Daoy (cell line): ENCODE data around the gene PALS2. TPM values are rescaled to one million over a fixed set of nuclear protein-coding genes. Genes with fewer than 3 reads are reported as not detected.
A peak's percentile ranks its signal among the peaks of the same experiment; 100 is the strongest.

Experiments
- DNase-seq: peaks from one replicate; pipeline ENCODE4 v3.0.0-alpha.2; 2015; ENCODE audit warnings: low read depth
- total RNA-seq: library from RNA; depleted of rRNA; stranded (reverse); fragments of >200 nt; shearing (Covaris generic); gene quantifications from 2 replicates; pipeline ENCODE4 v1.2.3, GENCODE V29; 2014; rRNA removed

Gene PALS2
- total RNA-seq, 1 experiment from 2014 or later, result 51.1 TPM

GRCh38 chr7:24591152-24591551 is 17.9 kb downstream of the PALS2 start:
- DNase-seq, result no peak

DNA sequence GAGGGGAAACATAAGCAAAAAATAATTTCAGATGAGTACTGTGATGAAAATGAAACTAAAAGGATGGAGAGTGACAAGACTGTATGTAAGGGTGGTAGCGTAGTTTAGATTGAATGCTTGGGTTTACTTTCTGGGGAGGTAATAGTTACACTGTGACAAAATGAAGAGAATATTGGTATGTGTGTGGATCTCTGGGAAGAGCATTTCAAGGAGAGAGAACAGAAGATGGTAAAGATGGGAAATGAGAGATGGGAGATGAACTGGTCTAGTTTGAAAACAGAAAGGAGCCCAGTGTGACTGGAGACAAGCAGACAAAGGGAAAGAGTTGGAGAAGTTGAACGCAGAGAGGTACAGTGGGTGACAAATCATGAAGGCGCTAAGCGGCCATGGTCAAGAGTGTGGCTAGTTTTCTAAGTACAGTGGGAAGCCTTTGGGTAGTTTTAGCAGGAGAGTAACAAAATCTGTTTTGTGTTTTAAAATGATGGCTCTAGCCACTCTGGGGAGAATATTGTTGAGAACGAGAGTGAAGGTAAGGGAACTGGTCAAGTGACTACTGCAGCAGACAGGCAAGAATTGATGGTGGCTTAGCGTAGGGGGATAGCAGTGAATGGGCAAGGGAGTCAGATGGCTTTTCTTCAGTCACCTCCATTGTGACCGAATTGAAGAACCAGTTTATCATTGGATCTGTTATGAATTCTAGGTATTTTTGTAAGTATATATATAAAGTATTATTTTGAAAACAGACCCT is 22.6 kb downstream of the PALS2 start:
- DNase-seq, result no peak

DNA sequence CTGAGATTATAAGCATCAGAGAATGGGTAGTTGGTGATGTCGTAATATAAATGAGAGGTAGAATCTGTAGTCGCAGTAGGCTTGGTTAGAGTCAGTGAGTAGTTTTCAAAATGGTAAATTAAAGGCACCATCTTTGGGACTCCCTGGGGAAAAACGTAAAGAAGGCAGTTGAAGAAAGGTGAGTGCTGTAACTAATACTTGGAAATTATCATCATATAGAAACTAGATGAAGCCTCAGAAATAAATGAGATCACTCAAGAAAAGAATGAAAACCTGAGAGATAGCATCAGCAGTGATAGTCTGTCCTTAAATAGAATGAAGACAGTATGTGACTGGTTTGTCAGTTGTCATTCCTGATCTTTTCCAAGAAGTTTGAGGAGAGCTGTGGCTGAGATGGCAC is 23.8 kb downstream of the PALS2 start:
- no peak for DNase-seq

- no peak for DNase-seq
These were observed 28.3 kb downstream of the PALS2 start for GRCh38 chr7:24601600-24601999.

DNA sequence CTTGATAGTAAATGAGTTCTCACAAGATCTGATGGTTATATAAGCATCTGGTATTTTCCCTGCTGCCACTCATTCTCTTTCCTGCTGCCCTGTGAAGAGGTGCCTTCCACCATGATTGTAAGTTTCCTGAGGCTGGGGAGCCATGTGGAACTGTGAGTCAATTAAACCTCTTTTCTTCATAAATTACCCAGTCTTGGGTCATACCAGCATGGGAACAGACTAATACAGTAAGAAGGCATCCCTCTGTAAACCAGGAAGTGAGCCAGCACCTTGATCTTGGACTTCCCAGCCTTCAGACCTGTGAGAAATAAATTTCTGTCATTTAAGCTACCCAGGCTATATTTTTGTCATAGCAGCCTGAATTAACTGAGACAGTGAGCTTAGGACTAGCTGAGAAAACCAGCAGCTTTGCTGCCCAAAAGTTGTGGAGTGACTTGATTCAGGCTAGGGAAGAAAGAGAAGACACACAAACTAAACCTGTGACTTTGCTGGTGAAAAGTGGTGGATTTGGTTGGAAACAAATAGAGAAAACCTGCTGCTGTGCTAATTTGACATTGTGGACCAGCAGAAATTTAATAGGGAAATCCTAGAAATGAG is 29.7 kb downstream of the PALS2 start:
- no peak for DNase-seq

- no peak for DNase-seq
These were observed 31.4 kb downstream of the PALS2 start for GRCh38 chr7:24604630-24605029.

DNA sequence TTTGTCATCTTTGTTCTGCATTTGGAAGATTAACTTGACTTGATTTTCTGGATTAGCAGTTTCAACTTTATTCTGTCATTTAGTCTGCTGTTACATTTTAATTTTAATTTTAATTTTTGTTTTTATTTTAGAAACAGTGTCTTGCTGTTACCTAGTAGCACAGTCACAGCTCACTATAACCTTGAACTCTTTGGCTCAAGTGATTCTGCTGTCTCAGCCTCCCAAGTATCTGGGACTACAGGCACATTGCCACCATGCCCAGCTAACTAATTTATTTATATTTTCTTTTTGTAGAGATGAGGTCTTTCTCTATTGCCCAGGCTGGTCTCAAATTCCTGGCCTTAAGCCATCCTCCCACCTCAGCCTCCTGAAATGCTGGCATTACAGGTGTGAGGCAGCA is 35.3 kb downstream of the PALS2 start:
- no peak for DNase-seq

DNA sequence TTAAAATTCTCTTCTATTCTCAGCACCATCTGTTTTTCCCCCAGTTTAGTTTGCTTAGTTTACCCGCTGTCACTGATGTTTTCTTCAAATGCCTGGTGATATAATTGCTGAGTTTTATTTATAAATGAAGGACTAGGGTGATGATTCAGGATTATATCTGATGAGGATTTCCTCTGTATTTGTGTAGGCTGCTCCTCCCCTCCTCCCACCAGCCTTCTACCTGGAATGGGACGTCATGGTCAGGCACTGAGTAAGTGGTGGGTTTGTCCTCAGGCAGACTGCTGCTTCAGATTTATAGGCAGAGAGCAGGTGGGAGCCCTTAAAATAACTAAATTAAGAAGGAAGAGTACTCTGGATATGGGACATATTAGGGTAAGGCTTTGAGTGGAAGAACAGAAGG is 35.8 kb downstream of the PALS2 start:
- peak; percentile 41 for DNase-seq

- no peak for DNase-seq
These were observed 36.3 kb downstream of the PALS2 start for GRCh38 chr7:24609570-24609969.

DNA sequence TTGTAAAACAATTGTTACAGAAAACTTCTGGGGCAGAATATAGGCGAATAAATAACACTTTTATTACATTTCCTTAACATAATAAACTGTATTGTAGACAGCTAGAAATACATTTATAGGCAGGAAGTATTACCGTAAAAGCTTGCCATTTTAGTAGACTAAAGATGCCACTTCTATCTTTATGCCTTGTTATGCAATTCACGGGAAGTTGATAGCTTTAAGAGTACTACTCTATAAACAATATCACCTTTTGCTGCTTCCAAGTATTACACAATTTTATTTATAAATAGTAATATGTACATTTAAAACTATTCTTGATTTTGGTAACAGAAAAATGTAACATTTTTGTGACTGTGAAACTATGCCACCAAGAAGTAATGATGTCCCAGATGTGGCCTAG is 37.9 kb downstream of the PALS2 start:
- no peak for DNase-seq

- DNase-seq, result no peak
These were observed 44.8 kb downstream of the PALS2 start for GRCh38 chr7:24617957-24618616.

DNA sequence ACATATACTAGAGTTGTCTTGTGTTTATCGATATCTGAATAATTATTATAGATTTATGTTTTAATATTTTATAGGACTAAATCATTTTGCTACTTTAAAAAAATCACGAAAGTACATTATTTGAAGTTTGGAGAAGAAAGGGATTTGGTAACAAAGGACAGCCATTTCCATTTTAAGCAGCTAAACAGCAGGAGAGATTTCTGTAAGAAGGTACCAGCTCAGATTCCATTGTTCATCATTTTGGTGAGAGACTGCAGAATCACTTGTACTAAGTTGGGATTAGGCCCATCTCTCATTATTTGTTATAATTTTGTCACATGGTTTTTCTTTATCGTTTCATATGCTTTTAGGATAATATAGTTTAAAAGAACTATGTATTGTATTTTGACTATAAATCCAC is 46.7 kb downstream of the PALS2 start:
- DNase-seq, result no peak

DNA sequence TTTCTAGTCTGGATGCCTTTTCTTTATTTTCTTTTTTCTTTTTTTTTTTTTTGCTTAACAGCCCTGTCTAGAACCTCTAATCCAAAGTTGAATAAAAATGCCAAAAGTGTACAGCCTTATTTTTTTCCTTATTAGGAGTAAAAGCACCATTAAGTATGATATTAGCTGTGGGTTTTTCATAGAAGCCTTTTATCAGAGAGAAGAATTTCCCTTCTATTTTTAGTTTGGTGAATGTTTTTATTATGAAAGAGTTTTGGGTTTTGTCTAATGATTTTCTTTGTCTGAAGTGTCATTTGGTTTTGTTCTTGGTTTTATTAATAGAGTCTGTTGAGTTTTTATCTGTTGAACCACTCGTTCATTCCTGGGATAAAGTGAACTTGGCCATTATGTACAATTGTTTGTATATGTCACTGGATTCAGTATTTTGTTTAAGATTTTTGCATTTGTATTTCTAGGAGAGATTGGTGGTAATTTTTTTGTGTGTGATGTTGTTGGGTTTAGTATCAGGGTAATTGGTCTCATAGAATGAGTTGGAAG is 49.5 kb downstream of the PALS2 start:
- no peak for DNase-seq

Other genes with a start within 250 kb of the PALS2 start
- 28.3 and 46.0 TPM in 2 replicates for gene GSDME, start 184.0 kb downstream of the PALS2 start, total RNA-seq